Keratinocyte (primary cell): ENCODE data around the gene RGSL1.

Experiments
- EZH2 ChIP-seq: IDR thresholded peaks from one replicate; pipeline ENCODE4 v1.6.1; 2012; ENCODE audit warnings: inconsistent platforms, mild to moderate bottlenecking, low read length, moderate library complexity
- TF ChIP-seq, protein P1 (sequence below), 3 experiments: IDR thresholded peaks in 1 of 3; conservative IDR thresholded peaks in 1 of 3; optimal IDR thresholded peaks in 1 of 3; 2 replicates in 2 of 3; 3 replicates in 1 of 3; pipeline versions ENCODE3 to v1.5.1; 2011; ENCODE audit warnings: low read length in 3 of 3, mild to moderate bottlenecking in 3 of 3, moderate library complexity in 2 of 3, control low read depth in 1 of 3, inconsistent platforms in 1 of 3; ENCODE audit not compliant: insufficient read depth in 2 of 3; ENCODE audit errors: extremely low read depth in 1 of 3

GRCh38 chr1:182587666-182588499 is 137.9 kb downstream of the RGSL1 start:
- TF ChIP-seq, protein P1, sequence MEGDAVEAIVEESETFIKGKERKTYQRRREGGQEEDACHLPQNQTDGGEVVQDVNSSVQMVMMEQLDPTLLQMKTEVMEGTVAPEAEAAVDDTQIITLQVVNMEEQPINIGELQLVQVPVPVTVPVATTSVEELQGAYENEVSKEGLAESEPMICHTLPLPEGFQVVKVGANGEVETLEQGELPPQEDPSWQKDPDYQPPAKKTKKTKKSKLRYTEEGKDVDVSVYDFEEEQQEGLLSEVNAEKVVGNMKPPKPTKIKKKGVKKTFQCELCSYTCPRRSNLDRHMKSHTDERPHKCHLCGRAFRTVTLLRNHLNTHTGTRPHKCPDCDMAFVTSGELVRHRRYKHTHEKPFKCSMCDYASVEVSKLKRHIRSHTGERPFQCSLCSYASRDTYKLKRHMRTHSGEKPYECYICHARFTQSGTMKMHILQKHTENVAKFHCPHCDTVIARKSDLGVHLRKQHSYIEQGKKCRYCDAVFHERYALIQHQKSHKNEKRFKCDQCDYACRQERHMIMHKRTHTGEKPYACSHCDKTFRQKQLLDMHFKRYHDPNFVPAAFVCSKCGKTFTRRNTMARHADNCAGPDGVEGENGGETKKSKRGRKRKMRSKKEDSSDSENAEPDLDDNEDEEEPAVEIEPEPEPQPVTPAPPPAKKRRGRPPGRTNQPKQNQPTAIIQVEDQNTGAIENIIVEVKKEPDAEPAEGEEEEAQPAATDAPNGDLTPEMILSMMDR (optimal IDR thresholded peaks at IDR 0.05 in 1 of 3, IDR thresholded peaks at IDR 0.05 in 1 of 3, conservative IDR thresholded peaks at IDR 0.05 in 1 of 3; ENCODE audit: extremely low read depth in 1 of 3, insufficient read depth in 2 of 3, low read length in 3 of 3), result no peak
- TF ChIP-seq EZH2, result no peak
